PC-3 (cell line): ENCODE measurements around the gene TANGO6. TPM values are rescaled to one million over a fixed set of nuclear protein-coding genes. Genes with fewer than 3 reads are reported as not detected.

Source experiments
- ATAC-seq: fragments of 200-7000 bp; cut with Tn5 transposase; 2 replicates; pipeline ENCODE4 v1.9.1; 2020; ENCODE audit warnings: mild to moderate bottlenecking, moderate library complexity
- BruUV-seq: library from RNA; stranded (reverse); fragments of 400-500 nt; replicated peaks from 2 replicates; lab custom pipeline; 2021; lab: Mats Ljungman, UMichigan
- CTCF ChIA-PET: fragments of 300-600 bp; sonication (Branson Sonifier 250); formaldehyde crosslinking; loops from one replicate; lab custom pipeline; 2022; ENCODE audit warnings: antibody characterized with exemption; lab: Charles Lee
- POLR2A ChIA-PET: fragments of 300-600 bp; sonication (Branson Sonifier 250); formaldehyde crosslinking; loops from one replicate; lab custom pipeline; 2022; ENCODE audit warnings: antibody characterized with exemption; ENCODE audit not compliant: unreplicated experiment; lab: Charles Lee
- DNase-seq: peaks from one replicate; pipeline ENCODE4 v3.0.0-alpha.2; 2015
- H2AFZ ChIP-seq: fragments of 300-600 bp; sonication (generic); 2 replicates; pipeline ENCODE4 v1.6.0; 2016; ENCODE audit warnings: antibody characterized with exemption, low read length
- H3F3A ChIP-seq: fragments of 300-600 bp; sonication (generic); one replicate; pipeline ENCODE4 v1.6.0; 2017; ENCODE audit warnings: antibody characterized with exemption, low read length, control low read depth, mild to moderate bottlenecking; ENCODE audit not compliant: unreplicated experiment
- H3K27ac ChIP-seq: fragments of 300-600 bp; sonication (generic); 2 replicates; pipeline ENCODE4 v1.5.1; 2016; ENCODE audit warnings: mild to moderate bottlenecking, low read length
- H3K27me3 ChIP-seq: fragments of 300-600 bp; sonication (generic); 2 replicates; pipeline ENCODE4 v1.6.1; 2016; ENCODE audit warnings: low read length, mixed read lengths
- H3K36me3 ChIP-seq: fragments of 300-600 bp; sonication (generic); 2 replicates; pipeline ENCODE4 v1.6.1; 2016; ENCODE audit warnings: low read depth, mixed run types, low read length, mixed read lengths
- H3K4me1 ChIP-seq: fragments of 300-600 bp; sonication (generic); 2 replicates; pipeline ENCODE4 v1.5.1; 2016; ENCODE audit warnings: low read length; ENCODE audit not compliant: insufficient read depth
- H3K4me2 ChIP-seq: fragments of 300-600 bp; sonication (generic); 2 replicates; pipeline ENCODE4 v1.6.0; 2016; ENCODE audit warnings: low read length
- H3K4me3 ChIP-seq: fragments of 300-600 bp; sonication (generic); 2 replicates; pipeline ENCODE4 v1.5.1; 2016; ENCODE audit warnings: mild to moderate bottlenecking, low read length, mixed read lengths
- H3K79me2 ChIP-seq: fragments of 300-600 bp; sonication (generic); 2 replicates; pipeline ENCODE4 v1.6.1; 2017; ENCODE audit warnings: low read length, mixed read lengths
- H3K9ac ChIP-seq: fragments of 300-600 bp; sonication (generic); 2 replicates; pipeline ENCODE4 v1.6.0; 2016; ENCODE audit warnings: mild to moderate bottlenecking, low read length
- H3K9me2 ChIP-seq: fragments of 300-600 bp; sonication (generic); replicated peaks from 2 replicates; pipeline ENCODE4 v1.6.1; 2016; ENCODE audit warnings: mixed run types, low read length, mixed read lengths
- H3K9me3 ChIP-seq: fragments of 300-600 bp; sonication (generic); 2 replicates; pipeline ENCODE4 v1.6.1; 2016; ENCODE audit warnings: low read length, mixed read lengths
- H4K20me1 ChIP-seq: fragments of 300-600 bp; sonication (generic); 2 replicates; pipeline ENCODE4 v1.6.1; 2016; ENCODE audit warnings: low read length, mixed read lengths
- CTCF ChIP-seq: fragments of 300-600 bp; sonication (generic); conservative IDR thresholded peaks from 2 replicates; pipeline ENCODE4 v1.5.1; 2017; ENCODE audit warnings: antibody characterized with exemption, low read depth, mild to moderate bottlenecking, low read length
- EZH2 ChIP-seq: fragments of 300-600 bp; sonication (generic); IDR thresholded peaks from one replicate; pipeline ENCODE4 v1.6.1; 2017; ENCODE audit warnings: antibody characterized with exemption, mild to moderate bottlenecking, low read length; ENCODE audit not compliant: unreplicated experiment
- EZH2phosphoT487 ChIP-seq: fragments of 300-600 bp; sonication (generic); IDR thresholded peaks from 2 replicates; pipeline ENCODE4 v1.6.1; 2018; ENCODE audit warnings: mild to moderate bottlenecking, antibody characterized with exemption, low read length, borderline replicate concordance
- intact Hi-C: fragments of 100-400 bp; cut with micrococcal nuclease; formaldehyde crosslinking; loops from 2 replicates; pipeline ENCODE4 v1.9.0; 2023
- total RNA-seq: library from RNA; depleted of rRNA; stranded (reverse); fragments of >200 nt; gene quantifications from 2 replicates; pipeline ENCODE4 v1.2.3, GENCODE V29; 2014

TANGO6 gene
- total RNA-seq, 1 experiment from 2014 or later, result 9.4 TPM

- ChIA-PET POLR2A (no interaction called here), CTCF (no interaction called here)
- TF ChIP-seq EZH2 (no peak), EZH2phosphoT487 (no peak), CTCF (no peak)
- Histone ChIP-seq H3K79me2 (no peaks in the 10 kb centered on the region), H4K20me1 (no peaks in the 10 kb centered on the region), H3K36me3 (no peaks in the 10 kb centered on the region), H3K4me2 (no peak overlapping the region), H3K27ac (no peak overlapping the region), H2AFZ (no peak overlapping the region), H3K9me3 (no peaks in the 10 kb centered on the region), H3K4me1 (no peaks in the 10 kb centered on the region), H3K27me3 (no peaks in the 10 kb centered on the region), H3K9ac (no peak overlapping the region), H3K4me3 (no peak overlapping the region), H3K9me2 (no peaks in the 10 kb centered on the region), H3F3A (no peaks in the 10 kb centered on the region)
- ATAC-seq, result no peak
- intact Hi-C loops, result no loop called here
- DNase-seq, result peak; percentile 4
- no TSS peak for BruUV-seq
Measured at GRCh38 chr16:68985268-68985667, 141.9 kb downstream of the TANGO6 start.

- Histone ChIP-seq H3K4me1 (no peaks in the 10 kb centered on the region), H3K4me2 (no peak overlapping the region), H3K9me3 (no peaks in the 10 kb centered on the region), H3K4me3 (no peak overlapping the region), H2AFZ (no peak overlapping the region), H3K79me2 (no peaks in the 10 kb centered on the region), H3K9ac (no peak overlapping the region), H3K27me3 (no peaks in the 10 kb centered on the region), H3K9me2 (no peaks in the 10 kb centered on the region), H3K27ac (no peak overlapping the region), H3K36me3 (no peaks in the 10 kb centered on the region), H4K20me1 (no peaks in the 10 kb centered on the region), H3F3A (no peaks in the 10 kb centered on the region)
- ChIA-PET CTCF (no interaction called here), POLR2A (no interaction called here)
- ATAC-seq, result no peak
- no TSS peak for BruUV-seq
- no peak for TF ChIP-seq EZH2
- TF ChIP-seq CTCF, result no peak
- no peak for TF ChIP-seq EZH2phosphoT487
- intact Hi-C loops, result no loop called here
- peak; percentile 2 for DNase-seq
Measured at GRCh38 chr16:68985855-68986254, 142.5 kb downstream of the TANGO6 start.

GRCh38 chr16:68987734-68988457, 144.6 kb downstream of the TANGO6 start:
- POLR2A ChIA-PET, result interaction anchor here (0.7 kb wide), 1 partner anchor 52 kb away, joined by 3 read pairs; no protein-coding TSS in a partner anchor
- Histone ChIP-seq H3K36me3 (no peaks in the 10 kb centered on the region), H3K9me2 (no peaks in the 10 kb centered on the region), H4K20me1 (no peaks in the 10 kb centered on the region), H3K4me2 (no peak overlapping the region), H3F3A (no peaks in the 10 kb centered on the region), H3K9ac (no peak overlapping the region), H3K27me3 (no peaks in the 10 kb centered on the region), H2AFZ (no peak overlapping the region), H3K4me3 (no peak overlapping the region), H3K27ac (no peak overlapping the region), H3K4me1 (peaks cover 13% of the 10 kb centered on the region), H3K79me2 (no peaks in the 10 kb centered on the region), H3K9me3 (no peaks in the 10 kb centered on the region)
- BruUV-seq, result no TSS peak
- ATAC-seq (no peak), DNase-seq (no peak)
- TF ChIP-seq EZH2phosphoT487 (no peak), EZH2 (no peak), CTCF (no peak)
- intact Hi-C loops, result no loop called here
- CTCF ChIA-PET, result no interaction called here
